HUES48 (cell line): ENCODE results near the gene SCAMP2.
A peak's percentile ranks its signal among the peaks of the same experiment; 100 is the strongest.

Experiments
- H3K27ac ChIP-seq: one replicate; pipeline ENCODE4 v1.7.0; 2013; ENCODE audit warnings: low read depth, low read length, inconsistent platforms
- H3K27me3 ChIP-seq: 2 replicates; pipeline ENCODE4 v1.6.1; 2013; ENCODE audit warnings: mild to moderate bottlenecking, low read length; ENCODE audit not compliant: control insufficient read depth, insufficient read depth
- H3K36me3 ChIP-seq: 2 replicates; pipeline ENCODE4 v1.6.1; 2013; ENCODE audit warnings: low read length; ENCODE audit not compliant: control insufficient read depth, insufficient read depth
- H3K4me1 ChIP-seq: 2 replicates; pipeline ENCODE4 v1.6.1; 2013; ENCODE audit warnings: mild to moderate bottlenecking, low read length; ENCODE audit not compliant: control insufficient read depth, insufficient read depth
- H3K4me3 ChIP-seq: 2 replicates; pipeline ENCODE4 v1.5.1; 2013; ENCODE audit warnings: mild to moderate bottlenecking, low read depth, low read length
- H3K9ac ChIP-seq: 2 replicates; pipeline ENCODE4 v1.6.1; 2013; ENCODE audit warnings: mild to moderate bottlenecking, low read depth, low read length, moderate library complexity
- H3K9me3 ChIP-seq: 2 replicates; pipeline ENCODE4 v1.6.1; 2013; ENCODE audit warnings: low read length; ENCODE audit not compliant: control insufficient read depth, insufficient read depth

SCAMP2 gene

DNA sequence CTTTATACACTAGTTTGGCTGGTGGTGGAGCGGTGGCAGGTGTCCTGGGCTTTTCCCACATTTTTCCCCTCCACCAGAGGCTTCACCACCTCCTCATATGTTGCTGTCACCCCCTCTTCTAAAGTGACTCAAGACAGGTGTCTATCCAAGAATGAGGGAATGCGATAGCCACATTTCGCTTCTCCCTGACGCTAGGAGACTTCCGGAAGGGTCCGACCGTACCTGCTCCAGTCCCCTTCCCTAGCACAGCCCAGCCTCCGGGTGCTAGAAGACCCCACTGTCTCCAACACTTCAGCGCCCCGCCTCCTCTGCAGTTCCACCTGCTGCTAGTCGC, 496 bp downstream of the SCAMP2 start:
- peak overlapping the region; percentile 94 for H3K27ac ChIP-seq
- peaks cover 7% of the 10 kb centered on the region; the same call in 1 of the 2 replicates for H3K36me3 ChIP-seq
- H3K9me3 ChIP-seq = no peaks in the 10 kb centered on the region
- H3K9ac ChIP-seq = peak overlapping the region; percentile 95; the same call in 1 of the 2 replicates
- H3K27me3 ChIP-seq = no peaks in the 10 kb centered on the region
- H3K4me1 ChIP-seq = no peaks in the 10 kb centered on the region
- H3K4me3 ChIP-seq = peak overlapping the region; percentile 95

DNA sequence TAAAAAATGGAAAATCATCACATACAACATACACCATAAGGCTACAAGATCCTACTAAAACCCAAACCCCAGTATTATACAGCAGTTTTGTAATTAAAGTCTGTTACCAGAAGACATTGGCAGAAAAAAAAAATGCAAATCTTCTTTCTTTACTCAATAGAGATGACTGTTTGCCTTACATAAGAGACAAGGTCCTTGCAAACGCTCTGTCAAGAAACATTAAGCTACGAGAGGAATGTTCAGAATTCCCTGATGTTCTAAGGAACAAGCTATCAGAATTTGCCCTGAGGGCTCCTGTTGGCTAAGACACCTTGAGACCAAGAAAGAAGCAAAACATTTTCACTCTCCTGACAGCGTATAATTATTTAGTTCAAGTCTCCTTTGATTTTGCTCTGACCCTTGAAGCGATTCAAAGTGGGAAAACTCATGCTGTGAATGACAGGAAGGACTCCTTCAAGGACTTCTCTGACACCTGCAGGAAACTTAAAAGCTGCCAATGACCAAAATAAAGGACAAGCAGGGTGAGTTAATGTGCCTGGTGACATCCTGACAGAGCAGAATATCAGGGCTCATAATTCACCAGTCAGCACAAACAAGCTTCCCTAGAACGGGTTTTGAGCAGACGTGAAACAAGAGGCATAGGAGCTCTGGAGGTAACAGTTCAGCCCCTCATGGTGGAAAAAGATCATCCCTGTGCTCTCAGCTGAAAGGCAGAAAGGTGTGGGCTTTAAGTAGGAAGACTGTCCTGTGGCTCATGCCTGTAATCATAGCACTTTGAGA, 2.5 kb downstream of the SCAMP2 start:
- no peak overlapping the region for H3K4me3 ChIP-seq
- peaks cover 15% of the 10 kb centered on the region for H3K36me3 ChIP-seq
- peak overlapping the region; percentile 23 for H3K27ac ChIP-seq
- no peaks in the 10 kb centered on the region for H3K4me1 ChIP-seq
- no peaks in the 10 kb centered on the region for H3K9me3 ChIP-seq
- H3K9ac ChIP-seq = no peak overlapping the region
- no peaks in the 10 kb centered on the region for H3K27me3 ChIP-seq

DNA sequence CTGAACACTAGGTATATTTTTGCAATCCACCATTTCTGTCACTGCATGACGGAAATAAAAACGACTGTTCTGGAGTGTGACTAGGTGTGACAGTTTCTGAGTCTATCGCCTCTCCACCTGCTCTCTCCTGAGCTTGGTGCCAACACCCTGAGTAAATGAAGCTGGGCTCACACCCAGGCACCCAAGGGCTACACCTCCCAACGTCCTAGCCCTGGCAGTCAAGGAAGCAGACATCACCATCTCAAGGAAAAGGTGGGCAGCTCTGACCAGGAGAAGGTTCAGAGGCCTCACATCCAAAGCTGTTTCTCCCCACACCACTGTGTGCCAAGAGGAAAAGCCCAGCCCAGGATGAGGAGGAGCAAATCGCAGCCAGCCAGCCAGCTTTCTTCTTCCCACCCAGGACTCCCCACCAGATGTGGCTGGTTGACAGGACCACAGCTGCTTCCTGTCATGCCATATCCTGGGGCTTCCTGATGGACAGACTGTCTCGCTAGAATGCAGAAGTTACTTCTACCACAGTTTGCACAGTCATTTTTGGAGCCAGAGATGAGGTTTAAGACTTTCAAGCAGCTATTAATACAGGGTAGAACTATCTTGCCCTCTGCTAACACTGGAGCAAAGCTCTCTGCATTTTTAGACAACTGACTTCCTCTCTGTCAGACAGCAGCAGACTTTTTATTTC, 3.3 kb downstream of the SCAMP2 start:
- H3K36me3 ChIP-seq = peaks cover 15% of the 10 kb centered on the region
- H3K9me3 ChIP-seq = no peaks in the 10 kb centered on the region
- H3K27ac ChIP-seq = no peak overlapping the region
- no peaks in the 10 kb centered on the region for H3K27me3 ChIP-seq
- no peak overlapping the region for H3K9ac ChIP-seq
- H3K4me3 ChIP-seq = no peak overlapping the region
- no peaks in the 10 kb centered on the region for H3K4me1 ChIP-seq

DNA sequence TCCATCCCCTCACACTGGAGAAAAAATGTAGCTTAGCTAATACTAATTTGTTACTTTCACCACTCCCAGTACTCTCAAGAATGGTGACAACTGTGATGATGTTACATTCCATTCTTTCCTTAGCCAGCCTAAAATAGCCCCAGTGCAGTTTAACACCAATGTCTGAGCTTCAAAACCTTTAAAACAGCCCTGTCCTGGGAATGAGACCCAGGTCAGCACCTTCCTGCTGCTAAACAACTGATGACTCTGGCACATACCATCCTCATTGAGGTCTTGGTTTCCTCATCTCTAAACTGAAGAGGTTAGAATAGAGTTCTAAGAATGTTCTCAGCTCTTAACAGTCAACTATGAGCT, 3.8 kb downstream of the SCAMP2 start:
- Histone ChIP-seq H3K36me3 (peaks cover 15% of the 10 kb centered on the region), H3K27ac (no peak overlapping the region), H3K4me1 (no peaks in the 10 kb centered on the region), H3K9me3 (no peaks in the 10 kb centered on the region), H3K27me3 (no peaks in the 10 kb centered on the region), H3K4me3 (no peak overlapping the region), H3K9ac (no peak overlapping the region)

GRCh38 chr15:74868059-74868458, 5.1 kb downstream of the SCAMP2 start:
- Histone ChIP-seq H3K27me3 (no peaks in the 10 kb centered on the region), H3K9ac (no peak overlapping the region), H3K4me1 (no peaks in the 10 kb centered on the region), H3K4me3 (no peak overlapping the region), H3K36me3 (peaks cover 15% of the 10 kb centered on the region), H3K9me3 (no peaks in the 10 kb centered on the region), H3K27ac (no peak overlapping the region)

GRCh38 chr15:74867466-74868038, 5.6 kb downstream of the SCAMP2 start:
- H3K9me3 ChIP-seq = no peaks in the 10 kb centered on the region
- H3K36me3 ChIP-seq = peaks cover 15% of the 10 kb centered on the region
- H3K27me3 ChIP-seq = no peaks in the 10 kb centered on the region
- no peak overlapping the region for H3K4me3 ChIP-seq
- H3K27ac ChIP-seq = no peak overlapping the region
- H3K9ac ChIP-seq = no peak overlapping the region
- H3K4me1 ChIP-seq = no peaks in the 10 kb centered on the region

- H3K27ac ChIP-seq = no peak overlapping the region
- H3K27me3 ChIP-seq = no peaks in the 10 kb centered on the region
- H3K4me3 ChIP-seq = no peak overlapping the region
- no peaks in the 10 kb centered on the region for H3K9me3 ChIP-seq
- peaks cover 15% of the 10 kb centered on the region for H3K36me3 ChIP-seq
- no peak overlapping the region for H3K9ac ChIP-seq
- H3K4me1 ChIP-seq = no peaks in the 10 kb centered on the region
Observed at GRCh38 chr15:74866090-74866489, 7.1 kb downstream of the SCAMP2 start.

DNA sequence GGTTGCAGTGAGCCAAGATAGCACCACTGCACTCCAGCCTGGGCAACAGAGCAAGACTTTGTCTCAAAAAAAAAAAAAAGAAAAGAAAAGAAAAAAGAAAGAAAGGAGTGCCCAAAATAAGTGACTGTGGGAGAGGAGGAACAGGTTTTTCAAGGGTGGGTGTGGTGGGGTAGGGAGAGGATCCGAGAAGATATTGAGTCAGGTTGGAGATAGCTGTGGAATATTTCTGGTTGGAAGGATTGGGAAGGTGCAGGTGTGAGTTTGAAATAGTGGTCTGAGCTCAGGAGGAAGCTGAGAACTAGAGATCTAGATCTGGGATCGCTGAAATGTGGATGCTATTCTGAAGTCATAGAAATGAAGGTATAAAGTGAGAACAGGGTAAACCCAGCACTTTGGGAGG, 7.8 kb downstream of the SCAMP2 start:
- Histone ChIP-seq H3K36me3 (peaks cover 15% of the 10 kb centered on the region), H3K27ac (no peak overlapping the region), H3K27me3 (no peaks in the 10 kb centered on the region), H3K9me3 (no peaks in the 10 kb centered on the region), H3K9ac (no peak overlapping the region), H3K4me1 (no peaks in the 10 kb centered on the region), H3K4me3 (no peak overlapping the region)

- peaks cover 15% of the 10 kb centered on the region for H3K36me3 ChIP-seq
- no peaks in the 10 kb centered on the region for H3K27me3 ChIP-seq
- H3K27ac ChIP-seq = no peak overlapping the region
- no peaks in the 10 kb centered on the region for H3K4me1 ChIP-seq
- no peaks in the 10 kb centered on the region for H3K9me3 ChIP-seq
- H3K9ac ChIP-seq = no peak overlapping the region
- no peak overlapping the region for H3K4me3 ChIP-seq
Observed at GRCh38 chr15:74864296-74864695, 8.9 kb downstream of the SCAMP2 start.

DNA sequence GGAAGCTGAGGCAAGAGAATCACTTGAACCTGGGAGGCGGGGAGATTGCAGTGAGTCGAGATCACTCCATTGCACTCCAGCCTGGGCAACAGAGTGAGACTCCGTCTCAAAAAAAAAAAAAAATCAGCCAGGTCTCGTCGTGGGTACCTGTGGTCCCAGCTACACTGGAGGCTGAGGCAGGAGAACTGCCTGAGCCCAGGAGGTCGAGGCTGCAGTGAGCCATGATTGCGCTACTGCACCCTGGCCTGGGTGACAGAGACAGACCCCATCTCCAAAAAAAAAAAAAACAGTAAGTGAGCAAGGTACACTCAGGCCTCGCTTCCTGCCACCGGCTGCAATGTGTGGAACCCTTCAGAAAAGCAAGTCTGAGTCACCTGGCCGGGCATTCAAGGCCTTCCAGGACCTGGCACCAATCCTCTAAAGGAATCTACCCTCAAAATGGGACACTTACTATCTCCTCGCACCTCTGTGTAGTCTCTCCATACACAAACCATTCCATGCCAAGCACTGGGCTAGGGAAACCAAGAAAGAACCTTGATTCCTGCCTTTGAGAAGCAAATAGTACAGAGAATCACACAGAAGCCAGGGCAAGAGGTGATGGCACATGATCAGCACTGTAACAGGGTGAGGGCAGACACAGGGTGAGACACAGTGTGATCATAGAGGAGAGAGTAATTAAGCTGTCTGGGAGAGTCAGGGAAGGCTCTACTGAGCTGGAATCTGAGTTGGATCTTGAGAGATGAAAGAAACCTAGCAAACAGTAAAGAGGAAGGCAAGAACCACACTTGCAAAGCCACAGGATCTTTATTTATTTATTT, 9.7 kb downstream of the SCAMP2 start:
- Histone ChIP-seq H3K9me3 (no peaks in the 10 kb centered on the region), H3K4me1 (no peaks in the 10 kb centered on the region), H3K27ac (no peak overlapping the region), H3K36me3 (peaks cover 15% of the 10 kb centered on the region), H3K27me3 (no peaks in the 10 kb centered on the region), H3K9ac (no peak overlapping the region), H3K4me3 (no peak overlapping the region)

GRCh38 chr15:74858369-74858740, 14.8 kb downstream of the SCAMP2 start:
- H3K36me3 ChIP-seq = peaks cover 9% of the 10 kb centered on the region
- no peak overlapping the region for H3K4me3 ChIP-seq
- H3K27ac ChIP-seq = no peak overlapping the region
- H3K27me3 ChIP-seq = no peaks in the 10 kb centered on the region
- no peaks in the 10 kb centered on the region for H3K9me3 ChIP-seq
- no peak overlapping the region for H3K9ac ChIP-seq
- no peaks in the 10 kb centered on the region for H3K4me1 ChIP-seq
